T-cell (primary cell): ENCODE measurements around the gene ING1. TPM values are rescaled to one million over a fixed set of nuclear protein-coding genes. Genes with fewer than 3 reads are reported as not detected.

Experiments
- ATAC-seq, 4 experiments: fragments of 200-7000 bp in 3 of 4; fragments of 150-1000 bp in 1 of 4; cut with Tn5 transposase; replicated peaks in 1 of 4; 1 replicate in 3 of 4; 2 replicates in 1 of 4; pipeline ENCODE4 v1.10.0; 2021; ENCODE audit warnings: moderate library complexity in 3 of 4, mild to moderate bottlenecking in 2 of 4, moderate number of reproducible peaks in 1 of 4
- CTCF ChIA-PET, 2 donors: fragments of 300-600 bp; sonication (Branson Sonifier 250); formaldehyde crosslinking; loops; one replicate each; lab custom pipeline; 2022; ENCODE audit warnings: antibody characterized with exemption in 2 of 2; lab: Charles Lee
- POLR2A ChIA-PET, 2 donors: fragments of 300-600 bp; sonication (Branson Sonifier 250); formaldehyde crosslinking; loops; one replicate each; lab custom pipeline; 2022; ENCODE audit warnings: antibody characterized with exemption in 2 of 2; lab: Charles Lee
- DNase-seq, 35 experiments: peaks; one replicate each; pipeline versions ENCODE4 v3.0.0 to v3.0.0-alpha.2; 2013 to 2023
- H3K27ac ChIP-seq: one replicate; pipeline ENCODE4 v1.5.1; 2013; ENCODE audit warnings: low read length
- H3K27me3 ChIP-seq, 2 experiments: replicated peaks in 1 of 2; 1 replicate in 1 of 2; 2 replicates in 1 of 2; pipeline versions ENCODE4 v1.6.1 to v1.7.0; 2013; ENCODE audit warnings: low read length in 1 of 2, mixed read lengths in 1 of 2; ENCODE audit not compliant: control insufficient read depth in 2 of 2, insufficient read depth in 2 of 2; ENCODE audit errors: extremely low read depth in 1 of 2
- H3K36me3 ChIP-seq, 2 donors: 1 replicate in 1 of 2; 2 replicates in 1 of 2; pipeline versions ENCODE4 v1.6.1 to v1.7.0; 2013; ENCODE audit warnings: low read length in 1 of 2; ENCODE audit not compliant: control insufficient read depth in 2 of 2, insufficient read depth in 1 of 2; ENCODE audit errors: extremely low read depth in 1 of 2
- H3K4me1 ChIP-seq, 2 experiments: 1 replicate in 1 of 2; 2 replicates in 1 of 2; pipeline versions ENCODE4 v1.6.1 to v1.7.0; 2013; ENCODE audit warnings: low read length in 2 of 2, mixed read lengths in 1 of 2; ENCODE audit not compliant: insufficient read depth in 2 of 2, control insufficient read depth in 1 of 2; ENCODE audit errors: extremely low read depth in 1 of 2
- H3K4me3 ChIP-seq, 2 donors: 1 replicate in 1 of 2; 2 replicates in 1 of 2; pipeline versions ENCODE4 v1.5.1 to v1.7.0; 2013; ENCODE audit warnings: mild to moderate bottlenecking in 2 of 2, low read length in 1 of 2, moderate library complexity in 1 of 2; ENCODE audit not compliant: control insufficient read depth in 1 of 2; ENCODE audit errors: extremely low read depth in 1 of 2
- H3K9me3 ChIP-seq: 2 replicates; pipeline ENCODE4 v1.7.0; 2013
- H3K27ac Mint-ChIP-seq, 2 donors: one replicate each; pipeline ENCODE4 v1.8.0; 2020 to 2021; ENCODE audit warnings: mild to moderate bottlenecking in 2 of 2, mixed read lengths in 2 of 2
- H3K27me3 Mint-ChIP-seq, 2 donors: one replicate each; pipeline ENCODE4 v1.8.0; 2021 to 2022; ENCODE audit warnings: mixed read lengths in 2 of 2
- H3K36me3 Mint-ChIP-seq: one replicate; pipeline ENCODE4 v1.8.0; 2021; ENCODE audit warnings: mixed read lengths
- H3K4me1 Mint-ChIP-seq, 3 donors: one replicate each; pipeline ENCODE4 v1.8.0; 2020 to 2022; ENCODE audit warnings: mixed read lengths in 3 of 3, mild to moderate bottlenecking in 1 of 3
- H3K4me3 Mint-ChIP-seq, 3 donors: one replicate each; pipeline ENCODE4 v1.8.0; 2020 to 2022; ENCODE audit warnings: mild to moderate bottlenecking in 3 of 3, mixed read lengths in 3 of 3, moderate library complexity in 3 of 3
- H3K9me3 Mint-ChIP-seq, 3 donors: one replicate each; pipeline ENCODE4 v1.8.0; 2020 to 2022; ENCODE audit warnings: mixed read lengths in 3 of 3
- WGBS: methylation state at CpG from one replicate; pipeline ENCODE4 v1.1.5; 2013; ENCODE audit warnings: missing lambda C conversion rate; ENCODE audit not compliant: insufficient coverage; 5-methylcytosine and 5-hydroxymethylcytosine counted together
- total RNA-seq, 35 experiments: library from RNA in 6 of 35; stranded (reverse) in 6 of 35; fragments of 120-200 nt in 1 of 35; gene quantifications; one replicate each; pipeline versions ENCODE4 v1.2.1 to v1.2.4 and lab custom pipeline; 2013 to 2026

The ING1 gene
- total RNA-seq, 5 donors from 2014 or later (not counting 1 experiment from before 2014, with no cell fraction given): 9.9 to 29.4 (median 25.8) TPM

DNA sequence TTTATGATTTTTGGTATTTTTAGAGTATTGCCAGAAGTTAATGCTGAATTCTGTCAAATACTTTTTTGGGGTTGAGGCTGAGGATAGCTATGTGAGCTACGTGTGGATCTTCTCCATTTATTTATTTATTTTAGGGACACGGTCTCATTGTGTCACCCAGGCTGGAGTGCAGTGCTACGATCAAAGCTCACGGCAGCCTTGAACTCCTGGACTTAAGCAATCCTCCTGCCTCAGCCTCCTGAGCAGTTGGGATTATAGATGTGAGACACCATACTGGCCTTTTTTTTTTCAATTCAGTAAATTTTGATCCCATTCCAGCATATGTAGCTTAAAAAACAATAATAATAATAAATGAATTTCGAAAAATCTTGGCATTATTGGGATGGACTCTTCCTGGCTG lies 21.1 kb downstream of the ING1 start:
- H3K4me1 Mint-ChIP-seq: peaks cover 0 to 5% (median 0%) of the 10 kb centered on the region in 3 donors
- H3K27ac ChIP-seq: no peak overlapping the region
- H3K4me3 Mint-ChIP-seq: no peak overlapping the region
- WGBS: no CpG with 5 or more reads among the region's 5 CpGs
- ATAC-seq (no peak), DNase-seq (no peak)
- H3K4me1 ChIP-seq: no peaks in the 10 kb centered on the region
- no peak overlapping the region for H3K4me3 ChIP-seq
- CTCF ChIA-PET: no interaction called here
- no peak overlapping the region for H3K27ac Mint-ChIP-seq
- H3K9me3 ChIP-seq: no peaks in the 10 kb centered on the region
- POLR2A ChIA-PET: interaction anchor here in 1 of 2 donors (0.6 kb wide), 1 partner anchor 111 kb away, joined by 3 read pairs; no protein-coding TSS in a partner anchor
- H3K36me3 Mint-ChIP-seq: no peaks in the 10 kb centered on the region
- H3K27me3 ChIP-seq: peaks cover 0 to 4% of the 10 kb centered on the region in 2 experiments
- peaks cover 0 to 3% (median 0%) of the 10 kb centered on the region in 3 donors for H3K9me3 Mint-ChIP-seq
- no peaks in the 10 kb centered on the region for H3K27me3 Mint-ChIP-seq
- H3K36me3 ChIP-seq: no peaks in the 10 kb centered on the region

DNA sequence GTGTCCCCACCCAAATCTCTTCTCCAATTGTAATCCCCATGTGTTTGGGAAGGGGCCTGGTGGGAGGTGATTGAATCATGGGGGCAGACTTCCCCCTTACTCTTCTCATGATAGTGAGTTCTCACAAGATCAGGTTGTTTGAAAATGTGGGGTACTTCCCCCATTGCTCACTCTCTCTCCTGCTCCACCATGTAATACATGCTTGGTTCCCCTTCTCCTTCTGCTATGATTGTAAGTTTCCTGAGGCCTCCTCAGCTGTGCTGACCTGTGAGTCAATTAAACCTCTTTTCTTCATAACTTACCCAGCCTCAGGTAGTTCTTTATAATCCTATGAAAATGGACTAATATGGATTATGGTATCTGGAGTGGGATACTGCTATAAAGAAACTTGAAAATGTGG lies 24.1 kb downstream of the ING1 start:
- Histone ChIP-seq H3K4me1 (no peaks in the 10 kb centered on the region), H3K27ac (no peak overlapping the region), H3K4me3 (no peak overlapping the region), H3K36me3 (no peaks in the 10 kb centered on the region), H3K9me3 (no peaks in the 10 kb centered on the region), H3K27me3 (peaks cover 0 to 4% of the 10 kb centered on the region in 2 experiments)
- H3K4me3 Mint-ChIP-seq: no peak overlapping the region
- H3K27me3 Mint-ChIP-seq: peaks cover 0 to 1% of the 10 kb centered on the region in 2 donors
- ChIA-PET CTCF (no interaction called here), POLR2A (no interaction called here)
- no peak for ATAC-seq
- no peaks in the 10 kb centered on the region for H3K4me1 Mint-ChIP-seq
- peaks cover 0 to 3% (median 0%) of the 10 kb centered on the region in 3 donors for H3K9me3 Mint-ChIP-seq
- DNase-seq: no peak
- no peaks in the 10 kb centered on the region for H3K36me3 Mint-ChIP-seq
- H3K27ac Mint-ChIP-seq: no peak overlapping the region

- H3K27ac Mint-ChIP-seq: no peak overlapping the region
- peaks cover 0 to 1% of the 10 kb centered on the region in 2 donors for H3K27me3 Mint-ChIP-seq
- DNase-seq: no peak
- Histone ChIP-seq H3K4me1 (no peaks in the 10 kb centered on the region), H3K27me3 (peaks cover 0 to 4% of the 10 kb centered on the region in 2 experiments), H3K4me3 (no peak overlapping the region), H3K36me3 (no peaks in the 10 kb centered on the region), H3K9me3 (no peaks in the 10 kb centered on the region), H3K27ac (no peak overlapping the region)
- ATAC-seq: no peak
- WGBS: no CpG with 5 or more reads among the region's 1 CpG
- no peak overlapping the region for H3K4me3 Mint-ChIP-seq
- ChIA-PET CTCF (no interaction called here), POLR2A (no interaction called here)
- H3K36me3 Mint-ChIP-seq: no peaks in the 10 kb centered on the region
- H3K4me1 Mint-ChIP-seq: no peaks in the 10 kb centered on the region
- peaks cover 0 to 6% (median 2%) of the 10 kb centered on the region in 3 donors for H3K9me3 Mint-ChIP-seq
Measured at GRCh38 chr13:110743687-110744086, 30.2 kb downstream of the ING1 start.

DNA sequence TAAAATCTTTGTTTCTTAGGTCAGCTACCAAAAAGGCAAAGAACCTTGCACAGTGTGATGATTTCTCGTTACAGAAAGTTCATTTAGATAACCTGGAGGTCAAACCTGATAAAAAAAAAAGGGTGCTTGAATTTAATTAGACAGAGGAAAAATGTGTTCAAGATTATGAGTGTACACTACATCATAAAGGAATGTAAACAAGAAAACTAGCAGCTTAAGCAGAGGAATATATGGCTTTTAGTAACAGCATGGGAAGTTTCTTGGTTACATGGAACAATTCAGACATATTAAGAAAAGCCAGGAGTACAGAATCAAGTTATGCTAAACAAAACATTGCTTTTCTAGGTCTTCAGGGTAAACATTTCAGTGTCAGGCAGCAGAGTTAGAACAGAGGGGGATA lies 32.9 kb downstream of the ING1 start:
- Histone ChIP-seq H3K4me3 (no peak overlapping the region), H3K27ac (no peak overlapping the region), H3K9me3 (no peaks in the 10 kb centered on the region), H3K4me1 (no peaks in the 10 kb centered on the region), H3K36me3 (no peaks in the 10 kb centered on the region), H3K27me3 (peaks cover 0 to 3% of the 10 kb centered on the region in 2 experiments)
- Mint-ChIP-seq H3K27me3 (no peaks in the 10 kb centered on the region), H3K4me1 (no peaks in the 10 kb centered on the region), H3K9me3 (peaks cover 0 to 9% (median 2%) of the 10 kb centered on the region in 3 donors), H3K4me3 (no peak overlapping the region), H3K27ac (no peak overlapping the region), H3K36me3 (peaks cover 8% of the 10 kb centered on the region)
- ATAC-seq (no peak), DNase-seq (no peak)
- CTCF ChIA-PET: no interaction called here
- POLR2A ChIA-PET: no interaction called here
- 86% methylated on average over 1 of the region's 1 CpG for WGBS

DNA sequence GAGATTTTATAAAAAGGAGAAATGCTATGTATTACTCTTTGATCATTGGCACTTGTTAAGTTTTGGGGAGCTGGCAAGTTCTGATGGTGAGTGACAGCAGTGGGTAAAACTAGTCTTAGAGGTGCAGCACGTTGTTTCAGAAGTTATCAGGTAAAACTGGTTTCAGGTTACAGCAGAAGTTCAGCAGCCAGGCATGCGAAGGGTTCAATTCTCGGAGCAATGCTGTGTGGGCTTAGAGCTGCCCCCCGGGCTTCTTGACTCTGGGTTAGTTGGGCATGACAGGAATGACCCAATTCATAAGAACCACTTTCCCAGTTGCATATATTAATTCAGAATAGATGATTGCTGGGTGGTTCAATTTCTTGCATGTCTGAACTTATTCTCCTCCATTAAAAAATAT lies 34.8 kb downstream of the ING1 start:
- Mint-ChIP-seq H3K36me3 (peaks cover 11% of the 10 kb centered on the region), H3K4me1 (no peaks in the 10 kb centered on the region), H3K4me3 (no peak overlapping the region), H3K27me3 (no peaks in the 10 kb centered on the region), H3K27ac (no peak overlapping the region), H3K9me3 (peaks cover 0 to 9% (median 2%) of the 10 kb centered on the region in 3 donors)
- H3K4me1 ChIP-seq: no peaks in the 10 kb centered on the region
- no peak for DNase-seq
- ChIA-PET POLR2A (interaction anchor here in 1 of 2 donors (0.6 kb wide), 1 partner anchor 12 kb away, joined by 7 read pairs; no protein-coding TSS in a partner anchor), CTCF (no interaction called here)
- no peak for ATAC-seq
- no peak overlapping the region for H3K4me3 ChIP-seq
- peaks cover 0 to 1% of the 10 kb centered on the region in 2 experiments for H3K27me3 ChIP-seq
- H3K27ac ChIP-seq: no peak overlapping the region
- no peaks in the 10 kb centered on the region for H3K9me3 ChIP-seq
- WGBS: 40% methylated on average over 1 of the region's 4 CpGs
- H3K36me3 ChIP-seq: no peaks in the 10 kb centered on the region

DNA sequence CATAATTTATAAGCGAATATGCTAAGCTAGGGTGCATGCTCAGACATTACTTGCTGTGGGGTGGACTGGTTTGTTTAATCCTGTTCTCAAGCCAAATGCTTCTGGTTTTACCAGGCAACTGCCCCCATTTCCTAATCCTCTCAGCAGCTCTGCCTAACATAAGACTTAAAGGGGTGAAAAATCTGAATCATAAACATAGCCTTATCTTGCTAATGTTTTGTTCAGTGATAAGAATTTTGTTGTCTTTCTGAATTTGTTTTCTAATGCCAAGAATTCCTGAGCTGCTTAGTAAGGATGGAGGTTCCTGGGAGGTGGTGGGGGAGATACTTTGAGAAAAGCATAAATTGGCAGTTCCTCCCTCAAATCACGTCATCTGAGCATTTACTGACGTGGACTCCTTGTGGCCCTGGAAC lies 42.7 kb downstream of the ING1 start:
- Mint-ChIP-seq H3K27me3 (peaks cover 9 to 15% of the 10 kb centered on the region in 2 donors), H3K27ac (no peak overlapping the region), H3K36me3 (peaks cover 8% of the 10 kb centered on the region), H3K4me3 (no peak overlapping the region), H3K4me1 (no peaks in the 10 kb centered on the region), H3K9me3 (peaks cover 0 to 3% (median 0%) of the 10 kb centered on the region in 3 donors)
- no peak overlapping the region for H3K27ac ChIP-seq
- no peak for DNase-seq
- no peaks in the 10 kb centered on the region for H3K36me3 ChIP-seq
- H3K9me3 ChIP-seq: no peaks in the 10 kb centered on the region
- CTCF ChIA-PET: no interaction called here
- no peak overlapping the region for H3K4me3 ChIP-seq
- peaks cover 0 to 17% of the 10 kb centered on the region in 2 experiments for H3K27me3 ChIP-seq
- POLR2A ChIA-PET: no interaction called here
- 67% methylated on average over 2 of the region's 3 CpGs for WGBS
- no peak for ATAC-seq
- H3K4me1 ChIP-seq: no peaks in the 10 kb centered on the region
